Measurements from ENCODE around the gene SIK2. TPM values are rescaled to one million over a fixed set of nuclear protein-coding genes. Genes with fewer than 3 reads are reported as not detected.
"Not testable (repeated sequence)": the region's sequence is repeated elsewhere in the genome, so short reads cannot be mapped to it uniquely, and the experiment has no call there.

Gene SIK2
- total RNA-seq, 1 donor from 2014 or later = 19.0 TPM

DNA sequence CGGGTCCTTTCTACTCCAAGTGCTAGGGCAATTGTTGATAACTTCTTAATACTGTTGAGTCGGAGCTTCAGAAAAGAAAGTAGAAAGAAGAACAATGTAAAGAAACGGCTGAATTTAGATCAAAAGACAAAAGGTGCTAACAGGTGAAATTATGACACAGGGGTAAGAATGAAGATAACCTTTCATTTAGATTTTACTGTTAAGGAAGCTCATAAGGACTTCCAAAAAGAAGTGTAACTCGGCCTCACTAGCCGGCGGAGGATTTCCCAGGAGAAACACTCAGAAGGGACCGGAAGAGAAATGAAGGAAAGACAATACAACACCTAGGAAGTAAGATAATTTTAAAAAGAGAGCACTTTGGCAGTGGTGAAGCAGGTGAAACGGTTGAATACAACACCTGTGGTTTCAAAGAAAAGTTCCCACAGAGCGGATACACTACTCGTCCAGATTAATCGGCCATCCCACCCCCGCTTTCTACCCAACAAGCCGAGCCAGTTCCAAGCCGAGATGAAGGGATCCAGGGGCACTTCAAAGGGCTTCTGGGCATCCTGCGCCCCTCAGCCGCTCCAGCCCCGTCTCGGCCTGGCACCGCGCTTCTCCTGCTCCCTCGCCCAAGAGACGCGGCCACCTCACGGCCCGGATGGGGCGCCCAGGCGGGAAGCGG is 163.2 kb downstream of the SIK2 start:
- peak; percentile 85 for DNase-seq (ENCODE audit: extremely low spot score, unreplicated experiment)
- no peaks in the 10 kb centered on the region for H3K9me3 Mint-ChIP-seq (ENCODE audit: unreplicated experiment)

DNA sequence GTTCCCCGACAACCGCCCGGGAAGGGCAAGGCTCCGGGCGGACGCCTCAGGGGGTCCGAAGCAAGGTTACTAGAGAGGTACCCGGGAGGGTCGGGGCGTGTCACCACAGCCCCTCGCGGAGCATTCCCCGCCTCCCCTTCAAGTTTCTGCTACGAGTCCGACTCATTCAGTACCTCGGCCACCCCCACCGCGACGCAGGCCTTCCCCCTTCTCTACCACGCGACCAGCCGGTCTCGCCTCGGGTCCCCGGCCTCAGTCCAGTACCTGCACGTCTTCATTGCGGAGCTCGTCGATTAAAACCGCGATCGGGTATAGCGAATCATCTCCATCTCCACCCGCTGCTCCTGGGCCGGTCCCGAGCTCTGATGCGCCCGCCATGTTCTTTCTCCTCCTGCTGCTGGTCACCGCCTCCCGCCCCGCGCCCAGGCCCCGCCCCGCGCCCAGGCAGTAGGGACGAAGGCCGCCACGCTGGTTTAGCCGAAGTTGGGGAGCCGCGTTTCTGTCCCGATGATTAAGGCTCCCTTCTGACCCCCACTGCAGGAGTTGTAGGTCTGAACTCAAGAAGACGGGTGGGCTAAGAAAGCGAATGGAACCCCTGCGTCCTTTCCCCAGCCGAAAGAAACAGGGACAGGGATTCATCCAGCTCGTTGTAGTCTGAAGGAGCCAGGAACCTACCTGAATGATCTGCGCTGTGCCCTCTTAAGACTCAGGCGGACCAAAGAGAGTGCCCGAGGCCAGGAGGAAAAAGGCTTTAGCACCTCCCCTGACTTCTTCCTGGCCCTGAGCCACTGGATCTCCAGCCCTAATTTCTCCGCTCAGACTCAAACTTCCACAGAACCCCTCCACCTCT is 164.0 kb downstream of the SIK2 start, which contains the start of gene PPP2R1B:
PPP2R1B (minus strand) TSS at position 406 of the 850 bp plus-strand sequence; CDS start at position 378, 28 bp downstream.
- Mint-ChIP-seq H3K4me3 (ENCODE audit: unreplicated experiment) (peak within 1 kb of the TSS; percentile 100), H3K27me3 (ENCODE audit: unreplicated experiment) (no peaks in the 10 kb centered on the region), H3K27ac (ENCODE audit: unreplicated experiment) (peak within 1 kb of the TSS; percentile 98), H3K36me3 (ENCODE audit: unreplicated experiment) (peaks cover 19% of the 10 kb centered on the region), H3K9me3 (ENCODE audit: unreplicated experiment) (no peaks in the 10 kb centered on the region), H3K4me1 (ENCODE audit: unreplicated experiment) (peaks cover 25% of the 10 kb centered on the region)
- peak; percentile 88 for DNase-seq (ENCODE audit: extremely low spot score, unreplicated experiment)
- TF ChIP-seq CTCF (IDR thresholded peaks at IDR 0.05) = no peak

More for the DNA sequence above, 163.2 kb downstream of the SIK2 start:
- peaks cover 25% of the 10 kb centered on the region for H3K36me3 Mint-ChIP-seq (ENCODE audit: unreplicated experiment)
- TF ChIP-seq CTCF (IDR thresholded peaks at IDR 0.05) = no peak
- H3K27ac Mint-ChIP-seq (ENCODE audit: unreplicated experiment) = peak overlapping the region; percentile 98
- peak overlapping the region; percentile 100 for H3K4me3 Mint-ChIP-seq (ENCODE audit: unreplicated experiment)
- H3K4me1 Mint-ChIP-seq (ENCODE audit: unreplicated experiment) = peaks cover 25% of the 10 kb centered on the region
- no peaks in the 10 kb centered on the region for H3K27me3 Mint-ChIP-seq (ENCODE audit: unreplicated experiment)

DNA sequence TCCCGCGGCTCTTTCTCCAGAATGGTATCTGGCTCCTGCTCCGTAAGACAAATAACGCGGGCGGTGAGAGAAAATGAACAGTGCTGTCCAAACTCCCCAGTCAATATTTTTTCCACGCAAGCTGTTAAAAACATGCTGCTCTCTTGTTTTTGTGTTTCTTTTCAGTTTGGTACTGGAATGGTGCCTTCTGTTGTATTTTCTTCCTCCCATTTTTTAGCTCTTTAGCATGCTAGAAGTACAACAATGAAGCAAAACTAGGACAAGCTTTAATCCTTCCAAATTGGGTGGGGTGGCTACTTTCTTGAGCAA is 164.5 kb downstream of the SIK2 start:
- H3K27ac Mint-ChIP-seq (ENCODE audit: unreplicated experiment) = peak overlapping the region; percentile 98
- TF ChIP-seq CTCF (IDR thresholded peaks at IDR 0.05) = no peak
- peak overlapping the region; percentile 100 for H3K4me3 Mint-ChIP-seq (ENCODE audit: unreplicated experiment)
- H3K27me3 Mint-ChIP-seq (ENCODE audit: unreplicated experiment) = no peaks in the 10 kb centered on the region
- H3K36me3 Mint-ChIP-seq (ENCODE audit: unreplicated experiment) = peaks cover 19% of the 10 kb centered on the region
- H3K4me1 Mint-ChIP-seq (ENCODE audit: unreplicated experiment) = peaks cover 25% of the 10 kb centered on the region
- no peak for DNase-seq (ENCODE audit: extremely low spot score, unreplicated experiment)
- no peaks in the 10 kb centered on the region for H3K9me3 Mint-ChIP-seq (ENCODE audit: unreplicated experiment)

DNA sequence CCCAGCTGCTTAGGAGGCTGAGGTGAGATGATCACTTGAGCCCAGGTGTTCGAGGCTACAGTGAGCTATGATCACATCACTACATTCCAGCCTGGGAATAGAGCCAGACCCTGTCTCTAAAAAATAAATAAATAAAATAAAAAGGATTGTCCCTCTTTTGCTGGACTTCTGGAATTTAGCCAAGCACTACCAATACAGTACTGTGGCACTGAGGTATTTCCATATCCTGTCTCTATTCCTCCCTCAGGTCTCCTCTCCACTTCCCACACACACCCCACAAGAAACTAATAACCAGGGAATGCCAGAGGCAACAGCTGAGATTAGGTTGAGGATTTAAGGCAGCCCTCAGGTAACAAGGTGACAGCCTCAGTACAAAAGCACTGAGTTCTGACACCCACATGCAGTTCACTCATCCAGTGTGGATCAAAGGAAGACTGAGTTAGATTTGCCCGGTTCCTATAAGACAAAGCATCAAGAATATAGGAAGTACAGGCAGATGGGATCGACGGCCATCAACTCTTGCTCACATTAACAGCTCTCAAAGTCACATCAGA is 168.4 kb downstream of the SIK2 start:
- Mint-ChIP-seq H3K27me3 (ENCODE audit: unreplicated experiment) (no peaks in the 10 kb centered on the region), H3K27ac (ENCODE audit: unreplicated experiment) (no peak overlapping the region), H3K36me3 (ENCODE audit: unreplicated experiment) (no peaks in the 10 kb centered on the region), H3K9me3 (ENCODE audit: unreplicated experiment) (no peaks in the 10 kb centered on the region), H3K4me1 (ENCODE audit: unreplicated experiment) (peaks cover 22% of the 10 kb centered on the region), H3K4me3 (ENCODE audit: unreplicated experiment) (no peak overlapping the region)
- no peak for DNase-seq (ENCODE audit: extremely low spot score, unreplicated experiment)
- TF ChIP-seq CTCF (IDR thresholded peaks at IDR 0.05) = no peak

- not testable (repeated sequence) for H3K4me3 Mint-ChIP-seq (ENCODE audit: unreplicated experiment); H3K36me3 Mint-ChIP-seq (ENCODE audit: unreplicated experiment); H3K27ac Mint-ChIP-seq (ENCODE audit: unreplicated experiment); H3K9me3 Mint-ChIP-seq (ENCODE audit: unreplicated experiment); H3K27me3 Mint-ChIP-seq (ENCODE audit: unreplicated experiment); DNase-seq (ENCODE audit: extremely low spot score, unreplicated experiment)
- H3K4me1 Mint-ChIP-seq (ENCODE audit: unreplicated experiment) = peaks cover 23% of the 10 kb centered on the region
These were observed 169.0 kb downstream of the SIK2 start for GRCh38 chr11:111771205-111771604.
